HCT116 (cell line): ENCODE results near the gene TCERG1L.

Experiments
- EGR1 ChIP-seq: IDR thresholded peaks from 2 replicates; pipeline ENCODE4 v1.6.1; 2012; ENCODE audit warnings: low read depth
- EZH2 ChIP-seq: fragments of 200-600 bp; sonication (generic); IDR thresholded peaks from 2 replicates; pipeline ENCODE4 v1.6.1; 2017; ENCODE audit warnings: antibody characterized with exemption, mixed run types
- POLR2A ChIP-seq: IDR thresholded peaks from 2 replicates; pipeline ENCODE4 v1.7.0; 2011; ENCODE audit warnings: borderline replicate concordance; ENCODE audit not compliant: insufficient read depth, insufficient read length; ENCODE audit errors: extremely low read depth
- POLR2AphosphoS5 ChIP-seq: IDR thresholded peaks from 2 replicates; pipeline ENCODE4 v1.6.1; 2011; ENCODE audit warnings: mild to moderate bottlenecking, low read depth, low read length, moderate library complexity
- RAD21 ChIP-seq: IDR thresholded peaks from 2 replicates; pipeline ENCODE4 v1.6.1; 2012; ENCODE audit warnings: low read depth, mild to moderate bottlenecking
- TCF7L2 ChIP-seq: IDR thresholded peaks from 2 replicates; pipeline ENCODE4 v1.7.0; 2011; ENCODE audit warnings: borderline replicate concordance, inconsistent platforms; ENCODE audit not compliant: insufficient read depth, insufficient read length; ENCODE audit errors: extremely low read depth
- ZNF274 ChIP-seq: fragments of 200-500 bp; sonication (Bioruptor generic); IDR thresholded peaks from 2 replicates; pipeline ENCODE4 v1.6.1; 2014; ENCODE audit warnings: mild to moderate bottlenecking, low read depth, low read length, inconsistent platforms
- TF ChIP-seq, protein P1 (sequence below), 3 experiments: fragments of 200-600 bp in 1 of 3; sonication (generic) in 1 of 3; IDR thresholded peaks in 2 of 3; conservative IDR thresholded peaks in 1 of 3; 2 replicates each; pipeline ENCODE4 v1.5.1; 2012 to 2017; ENCODE audit warnings: low read depth in 2 of 3, low read length in 2 of 3, antibody characterized with exemption in 1 of 3, borderline replicate concordance in 1 of 3, control low read depth in 1 of 3, mild to moderate bottlenecking in 1 of 3, mixed read lengths in 1 of 3, mixed run types in 1 of 3, moderate library complexity in 1 of 3; ENCODE audit not compliant: insufficient read depth in 1 of 3

GRCh38 chr10:131358741-131359442 lies 47.4 kb upstream of the TCERG1L start:
- TF ChIP-seq, protein P1, sequence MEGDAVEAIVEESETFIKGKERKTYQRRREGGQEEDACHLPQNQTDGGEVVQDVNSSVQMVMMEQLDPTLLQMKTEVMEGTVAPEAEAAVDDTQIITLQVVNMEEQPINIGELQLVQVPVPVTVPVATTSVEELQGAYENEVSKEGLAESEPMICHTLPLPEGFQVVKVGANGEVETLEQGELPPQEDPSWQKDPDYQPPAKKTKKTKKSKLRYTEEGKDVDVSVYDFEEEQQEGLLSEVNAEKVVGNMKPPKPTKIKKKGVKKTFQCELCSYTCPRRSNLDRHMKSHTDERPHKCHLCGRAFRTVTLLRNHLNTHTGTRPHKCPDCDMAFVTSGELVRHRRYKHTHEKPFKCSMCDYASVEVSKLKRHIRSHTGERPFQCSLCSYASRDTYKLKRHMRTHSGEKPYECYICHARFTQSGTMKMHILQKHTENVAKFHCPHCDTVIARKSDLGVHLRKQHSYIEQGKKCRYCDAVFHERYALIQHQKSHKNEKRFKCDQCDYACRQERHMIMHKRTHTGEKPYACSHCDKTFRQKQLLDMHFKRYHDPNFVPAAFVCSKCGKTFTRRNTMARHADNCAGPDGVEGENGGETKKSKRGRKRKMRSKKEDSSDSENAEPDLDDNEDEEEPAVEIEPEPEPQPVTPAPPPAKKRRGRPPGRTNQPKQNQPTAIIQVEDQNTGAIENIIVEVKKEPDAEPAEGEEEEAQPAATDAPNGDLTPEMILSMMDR (IDR thresholded peaks at IDR 0.05 in 2 of 3, conservative IDR thresholded peaks at IDR 0.05 in 1 of 3; ENCODE audit: borderline replicate concordance in 1 of 3, insufficient read depth in 1 of 3, low read depth in 2 of 3, low read length in 2 of 3), result no peak
- TF ChIP-seq EZH2 (no peak), EGR1 (no peak), POLR2A (no peak), TCF7L2 (no peak), POLR2AphosphoS5 (no peak), ZNF274 (no peak), RAD21 (no peak)
